GM18505 (cell line): ENCODE data around the gene CALCR.
"Not testable (repeated sequence)": the region's sequence is repeated elsewhere in the genome, so short reads cannot be mapped to it uniquely, and the experiment has no call there.

Experiments used
- ATAC-seq: cut with Tn5 transposase; IDR thresholded peaks from one replicate; pipeline ENCODE4 v1.9.1; 2021; ENCODE audit not compliant: unreplicated experiment
- POLR2A ChIP-seq: IDR thresholded peaks from 4 replicates; pipeline ENCODE4 v1.6.1; 2011; ENCODE audit warnings: borderline replicate concordance; ENCODE audit not compliant: insufficient read depth, insufficient read length; ENCODE audit errors: extremely low read depth

The CALCR gene

GRCh38 chr7:93547716-93548115 is 26.8 kb downstream of the CALCR start:
- no peak for TF ChIP-seq POLR2A
- no peak for ATAC-seq

- no peak for ATAC-seq
- TF ChIP-seq POLR2A = no peak
Measured at GRCh38 chr7:93544691-93545090, 29.8 kb downstream of the CALCR start.

- no peak for ATAC-seq
Measured at GRCh38 chr7:93538061-93538460, 36.5 kb downstream of the CALCR start.

GRCh38 chr7:93535616-93536015 is 38.9 kb downstream of the CALCR start:
- no peak for ATAC-seq
- no peak for TF ChIP-seq POLR2A

More at GRCh38 chr7:93538061-93538460, 36.5 kb downstream of the CALCR start:
- TF ChIP-seq POLR2A = no peak

- no peak for TF ChIP-seq POLR2A
- ATAC-seq = no peak
Measured at GRCh38 chr7:93530701-93531100, 43.8 kb downstream of the CALCR start.

- TF ChIP-seq POLR2A = no peak
- no peak for ATAC-seq
Measured at GRCh38 chr7:93516834-93517233, 57.7 kb downstream of the CALCR start.

GRCh38 chr7:93515144-93515543 is 59.4 kb downstream of the CALCR start:
- ATAC-seq = no peak
- TF ChIP-seq POLR2A = no peak

- ATAC-seq = no peak
- TF ChIP-seq POLR2A = no peak
Measured at GRCh38 chr7:93509303-93509702, 65.2 kb downstream of the CALCR start.

GRCh38 chr7:93503088-93503487 is 71.4 kb downstream of the CALCR start:
- ATAC-seq = no peak
- no peak for TF ChIP-seq POLR2A

GRCh38 chr7:93491860-93492259 is 82.7 kb downstream of the CALCR start:
- ATAC-seq = not testable (repeated sequence)

- TF ChIP-seq POLR2A = no peak
- ATAC-seq = no peak
Measured at GRCh38 chr7:93476491-93477344, 97.8 kb downstream of the CALCR start.

GRCh38 chr7:93475811-93476210 is 98.7 kb downstream of the CALCR start:
- no peak for TF ChIP-seq POLR2A

GRCh38 chr7:93471456-93471855 is 103.1 kb downstream of the CALCR start:
- no peak for ATAC-seq
- no peak for TF ChIP-seq POLR2A

More at GRCh38 chr7:93475811-93476210, 98.7 kb downstream of the CALCR start:
- no peak for ATAC-seq

- TF ChIP-seq POLR2A = no peak
- ATAC-seq = no peak
Measured at GRCh38 chr7:93463764-93464163, 110.8 kb downstream of the CALCR start.
